Endodermal cell (in vitro differentiated cells): Measurements from ENCODE around the gene CALML5. TPM values are rescaled to one million over a fixed set of nuclear protein-coding genes. Genes with fewer than 3 reads are reported as not detected.
"Not testable (repeated sequence)": the region's sequence is repeated elsewhere in the genome, so short reads cannot be mapped to it uniquely, and the experiment has no call there.

Source experiments
- DNase-seq: peaks from one replicate; pipeline ENCODE4 v3.0.0-alpha.2; 2017
- H3K27ac ChIP-seq: 2 replicates; pipeline ENCODE4 v1.5.1; 2013; ENCODE audit warnings: mild to moderate bottlenecking, low read depth, low read length, moderate library complexity
- H3K27me3 ChIP-seq: 2 replicates; pipeline ENCODE4 v1.6.1; 2013; ENCODE audit warnings: mild to moderate bottlenecking, low read length, moderate library complexity; ENCODE audit not compliant: insufficient read depth, control insufficient read depth, poor library complexity, severe bottlenecking
- H3K36me3 ChIP-seq: 2 replicates; pipeline ENCODE4 v1.7.0; 2013; ENCODE audit warnings: mild to moderate bottlenecking, low read length, moderate library complexity; ENCODE audit not compliant: control insufficient read depth, insufficient read depth
- H3K4me1 ChIP-seq: one replicate; pipeline ENCODE4 v1.7.0; 2013; ENCODE audit warnings: low read length; ENCODE audit not compliant: control insufficient read depth, insufficient read depth
- H3K4me3 ChIP-seq: 2 replicates; pipeline ENCODE4 v1.5.1; 2013; ENCODE audit warnings: mild to moderate bottlenecking, low read length, moderate library complexity
- H3K9ac ChIP-seq: 2 replicates; pipeline ENCODE4 v1.6.1; 2013; ENCODE audit warnings: mild to moderate bottlenecking, low read length, moderate library complexity; ENCODE audit not compliant: poor library complexity, severe bottlenecking; ENCODE audit errors: extremely low read depth
- H3K9me3 ChIP-seq: 2 replicates; pipeline ENCODE4 v1.6.1; 2013; ENCODE audit warnings: mild to moderate bottlenecking, low read length, moderate library complexity; ENCODE audit not compliant: control insufficient read depth
- H3K27ac Mint-ChIP-seq: 2 replicates; pipeline ENCODE4 v1.8.0; 2020; ENCODE audit warnings: mixed read lengths
- H3K27me3 Mint-ChIP-seq: 2 replicates; pipeline ENCODE4 v1.8.0; 2021; ENCODE audit warnings: mild to moderate bottlenecking, mixed read lengths; ENCODE audit not compliant: insufficient read depth
- H3K36me3 Mint-ChIP-seq: 2 replicates; pipeline ENCODE4 v1.8.0; 2020; ENCODE audit warnings: low read depth, mixed read lengths
- H3K4me1 Mint-ChIP-seq: 2 replicates; pipeline ENCODE4 v1.8.0; 2020; ENCODE audit warnings: mixed read lengths
- H3K4me3 Mint-ChIP-seq: 2 replicates; pipeline ENCODE4 v1.8.0; 2020; ENCODE audit warnings: mild to moderate bottlenecking, moderate library complexity, mixed read lengths
- H3K9me3 Mint-ChIP-seq: 2 replicates; pipeline ENCODE4 v1.8.0; 2020; ENCODE audit warnings: mild to moderate bottlenecking, mixed read lengths
- WGBS, 2 experiments: methylation state at CpG; one replicate each; pipeline versions ENCODE4 v1.1.5 to v1.1.7; 2013; ENCODE audit warnings: missing lambda C conversion rate in 2 of 2, mixed read lengths in 1 of 2; ENCODE audit not compliant: insufficient coverage in 1 of 2, insufficient read length in 1 of 2; 5-methylcytosine and 5-hydroxymethylcytosine counted together
- total RNA-seq, 2 donors: library from RNA; stranded (reverse); fragmentation: NEBNext Ultra II Directional in 1 of 2; extraction: Animal tissue kit (Norgen Biotek cat#: 25700) in 1 of 2; gene quantifications; 2 replicates in 1 of 2; 3 replicates in 1 of 2; pipeline ENCODE4 v1.2.1, GENCODE V29; 2021
- TF ChIP-seq, protein P1 (sequence below): fragments of 200-600 bp; sonication (generic); conservative IDR thresholded peaks from 2 replicates; pipeline ENCODE4 v1.5.0; 2021; ENCODE audit warnings: antibody characterized with exemption, mild to moderate bottlenecking

CALML5 gene
- total RNA-seq, 2 donors from 2014 or later = not detected

GRCh38 chr10:5478694-5479305 lies 20.6 kb downstream of the CALML5 start:
- peaks cover 22% of the 10 kb centered on the region for H3K4me1 Mint-ChIP-seq

GRCh38 chr10:5477948-5478693 lies 21.2 kb downstream of the CALML5 start:
- Mint-ChIP-seq H3K4me3 (no peak overlapping the region), H3K4me1 (peaks cover 25% of the 10 kb centered on the region), H3K9me3 (peaks cover 4% of the 10 kb centered on the region), H3K27me3 (no peaks in the 10 kb centered on the region), H3K27ac (peak overlapping the region; percentile 56), H3K36me3 (no peaks in the 10 kb centered on the region)
- Histone ChIP-seq H3K27ac (no peak overlapping the region), H3K9me3 (no peaks in the 10 kb centered on the region), H3K27me3 (no peaks in the 10 kb centered on the region), H3K4me3 (no peak overlapping the region), H3K4me1 (peaks cover 19% of the 10 kb centered on the region), H3K36me3 (no peaks in the 10 kb centered on the region), H3K9ac (no peak overlapping the region)
- WGBS, 2 experiments = 89 to 93% methylated on average over 9 to 11 of the region's 11 CpGs
- TF ChIP-seq, protein P1, sequence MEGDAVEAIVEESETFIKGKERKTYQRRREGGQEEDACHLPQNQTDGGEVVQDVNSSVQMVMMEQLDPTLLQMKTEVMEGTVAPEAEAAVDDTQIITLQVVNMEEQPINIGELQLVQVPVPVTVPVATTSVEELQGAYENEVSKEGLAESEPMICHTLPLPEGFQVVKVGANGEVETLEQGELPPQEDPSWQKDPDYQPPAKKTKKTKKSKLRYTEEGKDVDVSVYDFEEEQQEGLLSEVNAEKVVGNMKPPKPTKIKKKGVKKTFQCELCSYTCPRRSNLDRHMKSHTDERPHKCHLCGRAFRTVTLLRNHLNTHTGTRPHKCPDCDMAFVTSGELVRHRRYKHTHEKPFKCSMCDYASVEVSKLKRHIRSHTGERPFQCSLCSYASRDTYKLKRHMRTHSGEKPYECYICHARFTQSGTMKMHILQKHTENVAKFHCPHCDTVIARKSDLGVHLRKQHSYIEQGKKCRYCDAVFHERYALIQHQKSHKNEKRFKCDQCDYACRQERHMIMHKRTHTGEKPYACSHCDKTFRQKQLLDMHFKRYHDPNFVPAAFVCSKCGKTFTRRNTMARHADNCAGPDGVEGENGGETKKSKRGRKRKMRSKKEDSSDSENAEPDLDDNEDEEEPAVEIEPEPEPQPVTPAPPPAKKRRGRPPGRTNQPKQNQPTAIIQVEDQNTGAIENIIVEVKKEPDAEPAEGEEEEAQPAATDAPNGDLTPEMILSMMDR = no peak
- peak; percentile 41 for DNase-seq

More at GRCh38 chr10:5478694-5479305, 20.6 kb downstream of the CALML5 start:
- H3K9me3 ChIP-seq = no peaks in the 10 kb centered on the region
- H3K4me3 ChIP-seq = no peak overlapping the region
- Mint-ChIP-seq H3K4me3 (no peak overlapping the region), H3K36me3 (no peaks in the 10 kb centered on the region), H3K27ac (no peak overlapping the region), H3K27me3 (no peaks in the 10 kb centered on the region), H3K9me3 (peaks cover 1% of the 10 kb centered on the region)
- peaks cover 19% of the 10 kb centered on the region for H3K4me1 ChIP-seq
- WGBS, 2 experiments = 91 to 95% methylated on average over 8 to 18 of the region's 18 CpGs
- DNase-seq = peak; percentile 41
- H3K27me3 ChIP-seq = no peaks in the 10 kb centered on the region
- H3K36me3 ChIP-seq = no peaks in the 10 kb centered on the region
- no peak overlapping the region for H3K9ac ChIP-seq
- TF ChIP-seq, protein P1 = no peak
- H3K27ac ChIP-seq = no peak overlapping the region

DNA sequence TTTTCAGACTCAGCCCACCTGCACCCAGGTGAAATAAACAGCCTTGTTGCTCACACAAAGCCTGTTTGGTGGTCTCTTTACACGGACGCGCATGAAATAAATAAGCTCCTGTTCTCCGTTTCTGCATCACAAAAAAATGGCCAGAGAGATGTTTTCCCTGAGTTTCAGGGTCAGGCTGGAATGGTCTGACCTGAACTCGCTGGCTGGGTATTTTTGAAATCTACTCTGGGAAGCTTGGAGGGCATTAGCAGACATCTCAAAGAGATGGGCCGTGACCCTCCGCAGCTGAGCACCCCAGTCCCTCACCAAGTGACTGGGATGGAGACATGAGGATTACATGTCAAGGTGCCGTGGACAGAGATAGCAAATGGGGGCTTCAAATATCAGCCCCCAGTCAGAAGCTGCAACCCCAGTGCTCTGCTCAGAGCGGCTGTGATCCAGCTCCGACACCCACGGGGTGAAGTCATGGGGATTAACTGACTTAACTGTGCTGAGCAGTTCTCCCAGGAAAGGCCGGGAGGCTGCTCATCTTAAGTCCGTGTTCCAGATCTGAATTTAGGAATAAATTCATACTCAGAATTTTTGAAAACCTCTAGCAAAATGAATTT lies 22.3 kb downstream of the CALML5 start:
- peaks cover 15% of the 10 kb centered on the region for H3K4me1 ChIP-seq
- no peaks in the 10 kb centered on the region for H3K9me3 ChIP-seq
- TF ChIP-seq, protein P1 = no peak
- no peak overlapping the region for H3K4me3 Mint-ChIP-seq
- peaks cover 3% of the 10 kb centered on the region for H3K36me3 Mint-ChIP-seq
- no peaks in the 10 kb centered on the region for H3K36me3 ChIP-seq
- H3K9ac ChIP-seq = no peak overlapping the region
- no peak overlapping the region for H3K27ac Mint-ChIP-seq
- H3K9me3 Mint-ChIP-seq = peaks cover 11% of the 10 kb centered on the region
- peaks cover 28% of the 10 kb centered on the region for H3K4me1 Mint-ChIP-seq
- DNase-seq = peak; percentile 62
- no peaks in the 10 kb centered on the region for H3K27me3 ChIP-seq
- H3K27me3 Mint-ChIP-seq = no peaks in the 10 kb centered on the region
- 62 to 64% methylated on average over 12 to 13 of the region's 13 CpGs for WGBS, 2 experiments
- no peak overlapping the region for H3K4me3 ChIP-seq
- H3K27ac ChIP-seq = no peak overlapping the region

GRCh38 chr10:5475974-5476807 lies 23.2 kb downstream of the CALML5 start:
- H3K4me3 Mint-ChIP-seq, H3K27me3 Mint-ChIP-seq, H3K9me3 ChIP-seq, H3K27me3 ChIP-seq, H3K27ac Mint-ChIP-seq, H3K36me3 Mint-ChIP-seq, H3K36me3 ChIP-seq, H3K4me3 ChIP-seq, H3K27ac ChIP-seq, H3K9ac ChIP-seq: not testable (repeated sequence)
- peak; percentile 40 for DNase-seq
- WGBS, 2 experiments = 77 to 79% methylated on average over 9 to 11 of the region's 12 CpGs
- H3K4me1 ChIP-seq = peaks cover 13% of the 10 kb centered on the region
- H3K9me3 Mint-ChIP-seq = peaks cover 20% of the 10 kb centered on the region
- H3K4me1 Mint-ChIP-seq = peaks cover 23% of the 10 kb centered on the region
